Measurements from ENCODE around the gene CNOT9. TPM values are rescaled to one million over a fixed set of nuclear protein-coding genes. Genes with fewer than 3 reads are reported as not detected.
A peak's percentile ranks its signal among the peaks of the same experiment; 100 is the strongest.

Gene CNOT9
- total RNA-seq, 1 experiment from 2014 or later, result 65.7 TPM

DNA sequence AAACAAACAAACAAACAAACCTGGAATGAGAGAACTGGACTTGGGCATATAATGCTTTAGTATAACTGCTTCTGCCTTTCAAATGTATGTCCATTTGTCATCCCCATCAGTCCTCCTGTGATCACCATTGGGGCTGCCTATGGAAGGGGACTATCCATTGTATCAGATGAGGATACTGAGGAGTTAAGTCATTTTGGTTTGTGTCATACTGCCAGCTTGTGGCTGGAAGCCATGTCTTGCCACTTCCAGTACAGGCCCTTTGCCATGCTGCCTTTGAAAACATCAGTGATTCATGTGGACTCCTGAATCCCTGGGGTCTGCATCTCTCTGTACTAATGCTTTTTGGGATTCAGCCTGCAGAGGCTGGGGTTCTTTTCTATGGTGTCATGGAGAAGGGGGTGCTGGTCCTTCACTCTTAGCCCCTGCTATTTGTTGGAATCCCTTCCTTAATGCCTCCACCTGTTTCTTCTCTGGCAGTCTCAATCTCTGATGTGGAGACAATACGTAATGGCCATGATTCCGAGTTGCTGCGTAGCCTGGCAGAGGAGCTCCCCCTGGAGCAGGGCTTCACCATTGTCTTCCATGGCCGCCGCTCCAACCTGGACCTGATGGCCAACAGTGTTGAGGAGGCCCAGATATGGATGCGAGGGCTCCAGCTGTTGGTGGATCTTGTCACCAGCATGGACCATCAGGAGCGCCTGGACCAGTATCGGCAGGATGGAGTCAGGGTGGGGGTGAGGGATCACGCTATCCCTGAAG, 49.6 kb downstream of the CNOT9 start:
- H2AFZ ChIP-seq (ENCODE audit: low read depth, low read length, poor library complexity, severe bottlenecking), result no peak overlapping the region
- no peaks in the 10 kb centered on the region for H3K79me2 ChIP-seq (ENCODE audit: insufficient read depth, low read length)
- CTCF ChIA-PET, result no interaction called here
- POLR2A ChIA-PET, result no interaction called here
- no peak overlapping the region for H3K4me3 ChIP-seq (replicated peaks in 1 of 2; ENCODE audit: low read depth in 1 of 2, low read length in 2 of 2)
- BruUV-seq (replicated peaks), result no TSS peak
- RAD21 ChIA-PET (ENCODE audit: low non-redundant PET in 1 of 2, low total read pairs in 2 of 2, uncharacterized antibody in 2 of 2, unreplicated experiment in 2 of 2), result no interaction called here
- no peaks in the 10 kb centered on the region for H4K20me1 ChIP-seq (ENCODE audit: insufficient read depth)
- peak; percentile 52; the same call in 1 of the 2 replicates for TF ChIP-seq RAD21 (IDR thresholded peaks at IDR 0.05; ENCODE audit: low read depth)
- no peak for TF ChIP-seq ZNF274 (IDR thresholded peaks at IDR 0.05; ENCODE audit: low read depth, low read length)
- TF ChIP-seq, protein P1, sequence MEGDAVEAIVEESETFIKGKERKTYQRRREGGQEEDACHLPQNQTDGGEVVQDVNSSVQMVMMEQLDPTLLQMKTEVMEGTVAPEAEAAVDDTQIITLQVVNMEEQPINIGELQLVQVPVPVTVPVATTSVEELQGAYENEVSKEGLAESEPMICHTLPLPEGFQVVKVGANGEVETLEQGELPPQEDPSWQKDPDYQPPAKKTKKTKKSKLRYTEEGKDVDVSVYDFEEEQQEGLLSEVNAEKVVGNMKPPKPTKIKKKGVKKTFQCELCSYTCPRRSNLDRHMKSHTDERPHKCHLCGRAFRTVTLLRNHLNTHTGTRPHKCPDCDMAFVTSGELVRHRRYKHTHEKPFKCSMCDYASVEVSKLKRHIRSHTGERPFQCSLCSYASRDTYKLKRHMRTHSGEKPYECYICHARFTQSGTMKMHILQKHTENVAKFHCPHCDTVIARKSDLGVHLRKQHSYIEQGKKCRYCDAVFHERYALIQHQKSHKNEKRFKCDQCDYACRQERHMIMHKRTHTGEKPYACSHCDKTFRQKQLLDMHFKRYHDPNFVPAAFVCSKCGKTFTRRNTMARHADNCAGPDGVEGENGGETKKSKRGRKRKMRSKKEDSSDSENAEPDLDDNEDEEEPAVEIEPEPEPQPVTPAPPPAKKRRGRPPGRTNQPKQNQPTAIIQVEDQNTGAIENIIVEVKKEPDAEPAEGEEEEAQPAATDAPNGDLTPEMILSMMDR (IDR thresholded peaks at IDR 0.05 in 2 of 3, conservative IDR thresholded peaks at IDR 0.05 in 1 of 3; ENCODE audit: borderline replicate concordance in 1 of 3, insufficient read depth in 1 of 3, low read depth in 2 of 3, low read length in 2 of 3), result peak in 2 of 3 experiments; percentile 7 to 18; a peak in 1 of 6 replicates
- no peaks in the 10 kb centered on the region for H3K36me3 ChIP-seq (ENCODE audit: control insufficient read depth in 1 of 2, insufficient read depth in 2 of 2, low read length in 2 of 2)
- no peak overlapping the region for H3K9ac ChIP-seq (ENCODE audit: low read length)
- ATAC-seq (peak; percentile 73), DNase-seq (ENCODE audit: low read depth, low spot score) (peak; percentile 7)
- H3K4me1 ChIP-seq (ENCODE audit: control insufficient read depth in 1 of 2, insufficient read depth in 2 of 2, low read length in 2 of 2), result peaks cover 0 to 4% of the 10 kb centered on the region in 2 experiments; a peak in 2 of 4 replicates
- no peaks in the 10 kb centered on the region for H3K9me3 ChIP-seq (ENCODE audit: control insufficient read depth in 1 of 2, insufficient read depth in 1 of 2, low read depth in 1 of 2, low read length in 2 of 2)
- intact Hi-C loops (cut with micrococcal nuclease), result no loop called here
- H3K9me2 ChIP-seq (ENCODE audit: insufficient read depth), result no peaks in the 10 kb centered on the region
- no peaks in the 10 kb centered on the region for H3K27me3 ChIP-seq (ENCODE audit: insufficient read depth, low read length)
- no peak overlapping the region for H3K27ac ChIP-seq (ENCODE audit: low read depth, low read length)
- no peak overlapping the region for H3K4me2 ChIP-seq (ENCODE audit: low read length)

DNA sequence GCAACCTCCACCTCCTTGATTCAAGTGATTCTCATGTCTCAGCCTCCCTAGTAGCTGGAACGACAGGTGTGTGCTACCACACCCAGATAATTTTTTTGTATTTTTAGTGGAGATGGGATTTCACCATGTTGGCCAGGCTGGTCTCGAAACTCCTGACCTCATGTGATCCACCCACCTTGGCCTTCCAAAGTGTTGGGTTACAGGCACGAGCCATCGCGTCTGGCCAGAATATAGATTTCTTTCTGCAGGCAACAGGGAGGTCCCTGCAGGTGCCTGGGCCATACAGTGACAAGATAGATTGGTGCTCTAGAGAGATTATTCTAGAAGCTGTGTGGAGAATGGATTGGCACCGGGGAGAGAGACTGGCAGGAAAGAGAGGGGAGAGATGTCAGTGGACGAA, 52.4 kb downstream of the CNOT9 start:
- ChIA-PET CTCF (no interaction called here), POLR2A (no interaction called here), RAD21 (ENCODE audit: low non-redundant PET in 1 of 2, low total read pairs in 2 of 2, uncharacterized antibody in 2 of 2, unreplicated experiment in 2 of 2) (no interaction called here)
- no peak overlapping the region for H3K4me3 ChIP-seq (replicated peaks in 1 of 2; ENCODE audit: low read depth in 1 of 2, low read length in 2 of 2)
- no TSS peak for BruUV-seq (replicated peaks)
- H2AFZ ChIP-seq (ENCODE audit: low read depth, low read length, poor library complexity, severe bottlenecking), result no peak overlapping the region
- H3K4me2 ChIP-seq (ENCODE audit: low read length), result no peak overlapping the region
- H4K20me1 ChIP-seq (ENCODE audit: insufficient read depth), result no peaks in the 10 kb centered on the region
- H3K9me2 ChIP-seq (ENCODE audit: insufficient read depth), result no peaks in the 10 kb centered on the region
- no peaks in the 10 kb centered on the region for H3K27me3 ChIP-seq (ENCODE audit: insufficient read depth, low read length)
- ATAC-seq (no peak), DNase-seq (ENCODE audit: low read depth, low spot score) (no peak)
- no peaks in the 10 kb centered on the region for H3K36me3 ChIP-seq (ENCODE audit: control insufficient read depth in 1 of 2, insufficient read depth in 2 of 2, low read length in 2 of 2)
- intact Hi-C loops (cut with micrococcal nuclease), result no loop called here
- peaks cover 0 to 4% of the 10 kb centered on the region in 2 experiments; a peak in 2 of 4 replicates for H3K4me1 ChIP-seq (ENCODE audit: control insufficient read depth in 1 of 2, insufficient read depth in 2 of 2, low read length in 2 of 2)
- H3K79me2 ChIP-seq (ENCODE audit: insufficient read depth, low read length), result no peaks in the 10 kb centered on the region
- TF ChIP-seq, protein P2, sequence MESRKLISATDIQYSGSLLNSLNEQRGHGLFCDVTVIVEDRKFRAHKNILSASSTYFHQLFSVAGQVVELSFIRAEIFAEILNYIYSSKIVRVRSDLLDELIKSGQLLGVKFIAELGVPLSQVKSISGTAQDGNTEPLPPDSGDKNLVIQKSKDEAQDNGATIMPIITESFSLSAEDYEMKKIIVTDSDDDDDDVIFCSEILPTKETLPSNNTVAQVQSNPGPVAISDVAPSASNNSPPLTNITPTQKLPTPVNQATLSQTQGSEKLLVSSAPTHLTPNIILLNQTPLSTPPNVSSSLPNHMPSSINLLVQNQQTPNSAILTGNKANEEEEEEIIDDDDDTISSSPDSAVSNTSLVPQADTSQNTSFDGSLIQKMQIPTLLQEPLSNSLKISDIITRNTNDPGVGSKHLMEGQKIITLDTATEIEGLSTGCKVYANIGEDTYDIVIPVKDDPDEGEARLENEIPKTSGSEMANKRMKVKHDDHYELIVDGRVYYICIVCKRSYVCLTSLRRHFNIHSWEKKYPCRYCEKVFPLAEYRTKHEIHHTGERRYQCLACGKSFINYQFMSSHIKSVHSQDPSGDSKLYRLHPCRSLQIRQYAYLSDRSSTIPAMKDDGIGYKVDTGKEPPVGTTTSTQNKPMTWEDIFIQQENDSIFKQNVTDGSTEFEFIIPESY (IDR thresholded peaks at IDR 0.05; ENCODE audit: extremely low read depth, insufficient replicate concordance, low read length), result no peak
- no peak for TF ChIP-seq ZFX (IDR thresholded peaks at IDR 0.05)
- TF ChIP-seq CEBPB (IDR thresholded peaks at IDR 0.05; ENCODE audit: low read depth), result no peak
- TF ChIP-seq RAD21 (IDR thresholded peaks at IDR 0.05; ENCODE audit: low read depth), result no peak
- no peak for TF ChIP-seq YY1 (IDR thresholded peaks at IDR 0.05; ENCODE audit: extremely low read depth, insufficient replicate concordance, low read depth, low read length)
- TF ChIP-seq EZH2phosphoT487 (IDR thresholded peaks at IDR 0.05; ENCODE audit: borderline replicate concordance), result no peak
- TF ChIP-seq ELF1 (IDR thresholded peaks at IDR 0.05; ENCODE audit: borderline replicate concordance, low read depth), result no peak
- no peak for TF ChIP-seq EZH2 (IDR thresholded peaks at IDR 0.05)
- TF ChIP-seq CBX3 (IDR thresholded peaks at IDR 0.05; ENCODE audit: low read depth), result no peak
- TF ChIP-seq SRF (IDR thresholded peaks at IDR 0.05; ENCODE audit: low read depth), result no peak
- TF ChIP-seq, protein P3, sequence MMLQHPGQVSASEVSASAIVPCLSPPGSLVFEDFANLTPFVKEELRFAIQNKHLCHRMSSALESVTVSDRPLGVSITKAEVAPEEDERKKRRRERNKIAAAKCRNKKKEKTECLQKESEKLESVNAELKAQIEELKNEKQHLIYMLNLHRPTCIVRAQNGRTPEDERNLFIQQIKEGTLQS (IDR thresholded peaks at IDR 0.05), result no peak
- H3K9ac ChIP-seq (ENCODE audit: low read length), result no peak overlapping the region
- H3K27ac ChIP-seq (ENCODE audit: low read depth, low read length), result no peak overlapping the region
- no peaks in the 10 kb centered on the region for H3K9me3 ChIP-seq (ENCODE audit: control insufficient read depth in 1 of 2, insufficient read depth in 1 of 2, low read depth in 1 of 2, low read length in 2 of 2)
